GM12874 (cell line): ENCODE data around the gene PEDS1.

Experiments used
- TF ChIP-seq, protein P1 (sequence below): IDR thresholded peaks from 2 replicates; pipeline ENCODE4 v1.5.1; 2011; ENCODE audit warnings: low read depth, mild to moderate bottlenecking, control low read depth, low read length, moderate library complexity; ENCODE audit not compliant: insufficient read depth

PEDS1 gene

DNA sequence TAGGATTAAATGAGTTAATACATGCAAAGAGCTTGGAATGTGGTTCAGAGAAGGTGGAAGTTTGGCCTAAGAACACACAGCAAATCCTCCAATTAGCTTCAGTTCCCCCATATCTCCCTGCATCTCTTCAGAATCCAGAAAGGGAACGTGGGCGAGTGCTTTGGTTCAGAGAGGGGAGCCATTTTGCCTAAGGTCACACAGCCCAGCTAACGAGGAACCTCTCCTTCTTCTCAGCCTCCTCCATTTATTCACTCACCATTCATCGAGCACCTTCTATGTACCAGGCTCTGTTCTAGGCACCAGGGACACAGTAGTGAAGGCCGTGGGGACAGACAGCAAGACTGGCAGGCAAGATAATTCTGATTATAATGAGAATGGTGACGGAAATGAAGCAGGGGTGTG, 34.8 kb upstream of the PEDS1 start:
- TF ChIP-seq, protein P1, sequence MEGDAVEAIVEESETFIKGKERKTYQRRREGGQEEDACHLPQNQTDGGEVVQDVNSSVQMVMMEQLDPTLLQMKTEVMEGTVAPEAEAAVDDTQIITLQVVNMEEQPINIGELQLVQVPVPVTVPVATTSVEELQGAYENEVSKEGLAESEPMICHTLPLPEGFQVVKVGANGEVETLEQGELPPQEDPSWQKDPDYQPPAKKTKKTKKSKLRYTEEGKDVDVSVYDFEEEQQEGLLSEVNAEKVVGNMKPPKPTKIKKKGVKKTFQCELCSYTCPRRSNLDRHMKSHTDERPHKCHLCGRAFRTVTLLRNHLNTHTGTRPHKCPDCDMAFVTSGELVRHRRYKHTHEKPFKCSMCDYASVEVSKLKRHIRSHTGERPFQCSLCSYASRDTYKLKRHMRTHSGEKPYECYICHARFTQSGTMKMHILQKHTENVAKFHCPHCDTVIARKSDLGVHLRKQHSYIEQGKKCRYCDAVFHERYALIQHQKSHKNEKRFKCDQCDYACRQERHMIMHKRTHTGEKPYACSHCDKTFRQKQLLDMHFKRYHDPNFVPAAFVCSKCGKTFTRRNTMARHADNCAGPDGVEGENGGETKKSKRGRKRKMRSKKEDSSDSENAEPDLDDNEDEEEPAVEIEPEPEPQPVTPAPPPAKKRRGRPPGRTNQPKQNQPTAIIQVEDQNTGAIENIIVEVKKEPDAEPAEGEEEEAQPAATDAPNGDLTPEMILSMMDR, result no peak

DNA sequence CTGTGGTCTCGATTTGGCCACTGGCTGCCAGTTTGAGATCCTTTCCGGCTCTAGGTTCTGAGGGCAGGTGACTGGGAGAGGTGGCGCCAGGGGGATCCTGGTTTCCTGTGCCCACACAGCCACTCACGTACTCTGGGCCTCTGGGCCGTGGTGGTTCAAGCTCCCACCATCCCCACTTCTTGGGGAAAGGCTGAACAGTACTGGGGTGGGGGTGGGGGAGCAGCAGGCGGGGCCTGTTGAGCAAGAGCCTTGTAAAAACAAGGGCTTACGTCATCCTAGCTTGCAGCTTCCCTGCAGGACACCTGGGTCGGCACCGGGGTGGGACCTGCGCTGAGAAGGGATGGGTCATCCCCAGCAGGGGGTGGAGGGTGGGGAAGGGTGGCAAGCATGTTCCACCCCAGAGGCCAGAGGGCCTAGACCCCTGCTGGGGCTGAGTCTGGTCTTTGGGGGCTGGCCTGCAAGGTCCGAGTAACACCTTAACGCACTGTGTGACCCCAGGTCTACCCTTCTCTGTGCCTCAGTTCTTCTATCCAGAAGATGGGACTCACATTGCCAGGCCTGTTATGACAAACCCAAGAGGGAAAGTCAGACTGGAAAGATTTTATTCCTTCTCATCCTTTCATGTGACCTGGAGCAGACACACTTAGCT, 34.0 kb upstream of the PEDS1 start:
- TF ChIP-seq, protein P1, result no peak

DNA sequence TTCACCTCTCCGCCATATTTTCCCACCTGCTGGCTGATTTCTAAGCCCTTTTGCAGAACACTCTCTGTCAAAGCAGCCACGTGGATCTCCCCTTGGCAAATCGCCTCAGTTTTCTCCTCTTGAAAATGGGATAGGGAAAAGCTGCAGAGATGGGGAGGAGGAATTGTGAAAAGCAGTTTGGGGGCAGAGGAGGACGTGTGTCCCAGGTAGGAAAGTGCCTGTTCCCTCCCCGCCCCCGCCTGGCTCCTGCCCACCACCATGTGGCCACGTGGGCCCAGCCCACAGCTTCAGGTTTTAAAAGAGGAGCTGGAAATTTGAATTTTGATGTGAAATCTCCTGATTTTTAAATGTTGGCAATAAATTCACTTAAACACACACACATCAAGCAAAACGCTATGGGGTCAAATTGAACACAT, 33.5 kb upstream of the PEDS1 start:
- TF ChIP-seq, protein P1, result no peak

DNA sequence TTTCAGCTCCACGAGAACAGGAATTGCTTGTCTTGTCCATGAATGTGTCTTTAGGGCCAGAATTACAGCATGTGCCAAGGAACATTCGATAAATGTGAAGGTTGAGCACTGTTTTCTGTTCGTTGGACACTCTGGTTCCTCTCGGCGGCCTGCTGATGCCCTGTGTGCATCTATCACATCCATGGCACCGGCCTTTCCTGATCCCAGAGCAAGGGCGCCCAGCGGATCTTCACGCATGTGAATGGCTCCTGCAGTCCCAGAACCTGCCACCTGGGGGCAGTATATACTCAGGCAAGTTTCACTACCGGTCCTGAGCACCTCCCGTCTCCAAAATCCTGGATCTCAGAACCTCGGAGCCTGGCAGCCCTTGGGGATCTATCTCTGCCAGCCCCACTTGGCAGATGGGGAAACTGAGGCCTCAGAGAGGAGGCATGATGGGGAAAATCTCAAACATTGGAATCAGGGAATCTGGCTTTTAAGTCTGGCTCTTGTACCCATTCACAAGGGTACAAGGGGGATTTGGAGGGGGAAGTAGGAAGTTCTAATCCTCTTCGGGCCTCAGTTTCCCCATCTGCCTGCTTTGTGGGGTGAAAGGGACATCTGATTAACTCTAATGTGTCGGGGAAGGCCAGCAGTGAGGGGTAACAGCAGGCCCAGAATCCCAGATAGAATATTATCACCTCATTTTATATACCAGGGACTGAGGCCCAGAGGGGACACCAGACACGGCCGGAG, 32.8 kb upstream of the PEDS1 start:
- TF ChIP-seq, protein P1, result peak; percentile 93

DNA sequence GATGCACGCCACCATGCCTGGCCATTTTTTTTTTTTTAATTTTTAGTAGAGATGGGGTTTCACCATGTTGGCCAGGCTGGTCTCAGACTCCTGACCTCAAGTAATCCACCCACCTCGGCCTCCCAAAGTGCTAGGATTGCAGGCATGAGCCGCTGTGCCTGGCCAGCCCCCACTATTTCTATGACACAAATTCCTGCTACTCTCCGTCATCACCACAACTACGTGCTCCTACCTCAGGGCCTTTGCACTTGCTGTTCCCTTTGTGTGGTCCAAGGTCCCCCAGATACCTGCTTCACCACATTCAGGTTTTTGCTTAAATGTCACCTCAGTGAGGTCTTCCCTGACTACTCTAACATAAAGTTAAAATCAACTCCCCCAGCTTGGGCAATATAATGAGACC, 31.9 kb upstream of the PEDS1 start:
- TF ChIP-seq, protein P1, result no peak

DNA sequence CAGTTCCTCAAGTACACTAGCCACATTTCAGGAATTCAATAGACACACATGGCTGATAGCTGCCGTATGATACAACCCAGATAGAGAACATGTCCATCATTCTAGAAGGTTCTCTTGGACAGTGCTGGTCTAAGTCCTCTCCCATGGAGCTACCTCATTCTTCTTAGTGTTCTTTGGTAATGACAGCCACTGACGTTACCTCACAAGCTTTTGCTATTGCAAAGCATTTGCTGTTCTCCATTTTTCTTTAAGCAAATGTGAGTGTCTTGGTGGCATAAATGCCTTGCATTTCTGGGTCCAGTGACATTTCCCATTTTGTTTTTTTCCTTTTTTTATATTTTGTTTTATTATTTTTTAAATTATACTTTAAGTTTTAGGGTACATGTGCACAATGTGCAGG, 28.8 kb upstream of the PEDS1 start:
- TF ChIP-seq, protein P1, result no peak

DNA sequence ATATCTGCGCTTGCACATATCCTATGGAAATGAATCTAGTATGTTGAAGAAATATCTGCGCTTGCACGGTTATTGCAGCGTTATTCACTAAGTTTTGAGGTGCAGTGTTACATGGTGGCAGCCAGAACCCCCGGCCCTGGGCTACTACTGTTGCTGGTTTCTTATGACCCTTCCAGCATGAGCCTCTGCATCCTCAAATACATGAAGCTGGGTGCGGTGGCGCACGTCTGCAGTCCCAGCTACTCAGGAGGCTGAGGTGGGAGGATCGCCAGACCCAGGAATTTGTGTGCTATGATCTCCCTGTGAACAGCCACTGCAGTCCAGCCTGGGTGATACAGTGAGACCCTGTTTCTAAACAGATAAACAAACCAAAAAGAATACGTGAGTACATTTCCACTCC, 27.8 kb upstream of the PEDS1 start:
- TF ChIP-seq, protein P1, result no peak
